Kidney epithelial cell (primary cell): Measurements from ENCODE around the gene NFATC1. TPM values are rescaled to one million over a fixed set of nuclear protein-coding genes. Genes with fewer than 3 reads are reported as not detected.

Experiments used
- DNase-seq: peaks from one replicate; pipeline ENCODE4 v3.0.0-alpha.2; 2010; ENCODE audit warnings: low read depth
- H3K27me3 ChIP-seq: 2 replicates; pipeline ENCODE4 v1.6.0; 2011; ENCODE audit warnings: low read length; ENCODE audit not compliant: control insufficient read depth, insufficient read depth
- H3K36me3 ChIP-seq: 2 replicates; pipeline ENCODE4 v1.5.1; 2011; ENCODE audit warnings: low read length; ENCODE audit not compliant: control insufficient read depth, insufficient read depth
- H3K4me3 ChIP-seq: 2 replicates; pipeline ENCODE4 v1.5.1; 2011; ENCODE audit warnings: low read depth, mild to moderate bottlenecking, control low read depth, low read length
- CTCF ChIP-seq: IDR thresholded peaks from 2 replicates; pipeline ENCODE4 v1.5.1; 2011; ENCODE audit warnings: mild to moderate bottlenecking, moderate library complexity, low read length, control low read depth, inconsistent platforms; ENCODE audit not compliant: insufficient read depth, poor library complexity, severe bottlenecking
- total RNA-seq: library from RNA; depleted of rRNA; stranded (reverse); fragments of >200 nt; gene quantifications from 2 replicates; pipeline ENCODE4 v1.2.3, GENCODE V29; 2015

NFATC1 gene
- total RNA-seq, 1 donor from 2014 or later = 2.7 TPM

GRCh38 chr18:79548621-79548985 lies 152.9 kb downstream of the NFATC1 start:
- H3K4me3 ChIP-seq = no peak overlapping the region
- DNase-seq = no peak

GRCh38 chr18:79548986-79549637 lies 153.4 kb downstream of the NFATC1 start:
- TF ChIP-seq CTCF = no peak
- Histone ChIP-seq H3K36me3 (no peaks in the 10 kb centered on the region), H3K27me3 (peaks cover 15% of the 10 kb centered on the region), H3K4me3 (no peak overlapping the region)
- DNase-seq = no peak

More at GRCh38 chr18:79548621-79548985, 152.9 kb downstream of the NFATC1 start:
- no peaks in the 10 kb centered on the region for H3K36me3 ChIP-seq
- H3K27me3 ChIP-seq = peaks cover 15% of the 10 kb centered on the region
- no peak for TF ChIP-seq CTCF

GRCh38 chr18:79549638-79550000 lies 153.9 kb downstream of the NFATC1 start:
- H3K4me3 ChIP-seq = no peak overlapping the region
- no peaks in the 10 kb centered on the region for H3K36me3 ChIP-seq
- TF ChIP-seq CTCF = no peak
- H3K27me3 ChIP-seq = peaks cover 15% of the 10 kb centered on the region
- DNase-seq = no peak

GRCh38 chr18:79552140-79552631 lies 156.5 kb downstream of the NFATC1 start:
- TF ChIP-seq CTCF = no peak
- Histone ChIP-seq H3K4me3 (no peak overlapping the region), H3K27me3 (peaks cover 11% of the 10 kb centered on the region), H3K36me3 (no peaks in the 10 kb centered on the region)
- no peak for DNase-seq

GRCh38 chr18:79552696-79553095 lies 157.0 kb downstream of the NFATC1 start:
- no peaks in the 10 kb centered on the region for H3K36me3 ChIP-seq

More at GRCh38 chr18:79552696-79553095, 157.0 kb downstream of the NFATC1 start:
- TF ChIP-seq CTCF = no peak
- H3K27me3 ChIP-seq = peaks cover 6% of the 10 kb centered on the region
- H3K4me3 ChIP-seq = no peak overlapping the region
- no peak for DNase-seq
